ENCODE results near the gene PKN3. TPM values are rescaled to one million over a fixed set of nuclear protein-coding genes. Genes with fewer than 3 reads are reported as not detected.
A peak's percentile ranks its signal among the peaks of the same experiment; 100 is the strongest.

Gene PKN3
- total and polyA plus RNA-seq, 9 of the 15 experiments (the other 6 are each of a cell fraction or from before 2014, with no cell fraction given), result 0.82 to 49.2 (median 19.7) TPM

DNA sequence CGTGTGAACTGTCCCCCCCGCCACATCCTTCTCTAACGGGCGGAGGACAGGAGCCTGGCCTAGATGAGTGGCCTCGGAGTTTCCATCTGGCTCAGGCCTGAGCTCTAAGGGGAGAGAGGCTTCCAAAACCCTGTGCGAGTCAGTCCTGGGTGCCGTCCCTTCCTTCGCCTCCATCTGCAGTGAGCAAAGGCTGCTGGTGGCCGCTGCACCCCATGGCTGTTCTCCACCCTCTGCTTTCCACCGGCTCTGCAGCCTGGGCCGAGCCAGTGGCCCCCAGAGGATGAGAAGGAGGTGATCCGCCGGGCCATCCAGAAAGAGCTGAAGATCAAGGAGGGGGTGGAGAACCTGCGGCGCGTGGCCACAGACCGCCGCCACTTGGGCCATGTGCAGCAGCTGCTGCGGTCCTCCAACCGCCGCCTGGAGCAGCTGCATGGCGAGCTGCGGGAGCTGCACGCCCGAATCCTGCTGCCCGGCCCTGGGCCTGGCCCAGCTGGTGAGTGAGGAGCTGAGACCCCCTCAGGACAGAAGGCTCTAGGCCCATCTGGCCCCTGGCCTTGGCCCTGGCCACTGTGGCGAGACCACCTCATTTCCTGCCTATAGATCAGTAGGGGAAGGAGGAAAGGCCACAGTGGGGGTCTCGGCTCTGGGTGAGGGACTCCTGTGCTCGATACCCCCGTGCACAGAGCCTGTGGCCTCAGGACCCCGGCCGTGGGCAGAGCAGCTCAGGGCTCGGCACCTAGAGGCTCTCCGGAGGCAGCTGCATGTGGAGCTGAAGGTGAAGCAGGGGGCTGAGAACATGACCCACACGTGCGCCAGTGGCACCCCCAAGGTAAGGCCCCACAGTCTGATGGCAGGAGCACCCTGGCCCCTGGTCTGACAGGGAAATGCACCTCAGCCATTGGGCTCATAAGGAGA is 3.0 kb downstream of the PKN3 start (continued):
- TF ChIP-seq SIN3A (IDR thresholded peaks at IDR 0.05; ENCODE audit: borderline replicate concordance in 2 of 2, control insufficient read depth in 1 of 2, low read depth in 2 of 2, low read length in 2 of 2) (no peak), USF1 (CRISPR knock-in tag; IDR thresholded peaks at IDR 0.05) (no peak)

- in situ Hi-C loops (cut with MboI), result no loop called here
- no peak for FAIRE-seq
These were observed 3.7 kb downstream of the PKN3 start for GRCh38 chr9:128706045-128706444.

More at GRCh38 chr9:128706045-128706444, 3.7 kb downstream of the PKN3 start:
- no peak overlapping the region for H3K9ac ChIP-seq (ENCODE audit: insufficient read depth in 1 of 2, low read depth in 2 of 2, low read length in 2 of 2)
- H2AFZ ChIP-seq (ENCODE audit: low read depth, low read length), result no peak overlapping the region
- no peaks in the 10 kb centered on the region for H3K27me3 ChIP-seq (ENCODE audit: control insufficient read depth in 2 of 2, insufficient read depth in 2 of 2, low read length in 2 of 2)
- H3K4me2 ChIP-seq (ENCODE audit: insufficient read depth, low read length), result no peak overlapping the region
- TF ChIP-seq ZFP36 (IDR thresholded peaks at IDR 0.05; ENCODE audit: low read depth, low read length, partially characterized antibody) (peak; percentile 35), TRIM25 (IDR thresholded peaks at IDR 0.05; ENCODE audit: borderline replicate concordance) (no peak)
- intact Hi-C loops (cut with micrococcal nuclease), result no loop called here
- WGBS (ENCODE audit: insufficient coverage, low coverage, missing lambda C conversion rate), result 88% methylated on average over 1 of the region's 1 CpG
- no peak for DNase-seq (ENCODE audit: extremely low read depth in 1 of 4, low spot score in 3 of 4)
- no peaks in the 10 kb centered on the region for H3K9me1 ChIP-seq (ENCODE audit: control insufficient read depth, insufficient read depth, low read length)
- BruUV-seq (replicated peaks), result no TSS peak
- no peak overlapping the region for H3K27ac ChIP-seq (ENCODE audit: extremely low read depth, low read depth, low read length)
- H4K20me1 ChIP-seq (replicated peaks; ENCODE audit: control insufficient read depth, insufficient read depth, low read length), result no peaks in the 10 kb centered on the region
- no peak overlapping the region for H3K4me3 ChIP-seq
- peaks cover 9 to 43% of the 10 kb centered on the region in 2 experiments for H3K4me1 ChIP-seq (replicated peaks in 1 of 2; ENCODE audit: control insufficient read depth in 2 of 2, insufficient read depth in 2 of 2, low read length in 2 of 2)
- H3K36me3 ChIP-seq (ENCODE audit: control insufficient read depth, insufficient read depth, low read length), result peaks cover 44% of the 10 kb centered on the region; the same call in 2 of the 3 replicates
- ATAC-seq, result no peak
- H3K79me2 ChIP-seq (ENCODE audit: control insufficient read depth, insufficient read depth, low read length), result peaks cover 24% of the 10 kb centered on the region
- POLR2A ChIA-PET, result interaction anchor here (0.6 to 1.1 kb wide), 3 partner anchors 9 to 17 kb away, joined by 3 to 5 read pairs (median 4); partner anchors contain the start of gene SET
- no peaks in the 10 kb centered on the region for H3K9me3 ChIP-seq (replicated peaks; ENCODE audit: control insufficient read depth, insufficient read depth, low read depth, low read length)
- CTCF ChIA-PET (ENCODE audit: low intra/inter-chr PET ratio), result no interaction called here

Data from K562 (cell line).